ENCODE data around the gene PEPD.

PEPD gene

DNA sequence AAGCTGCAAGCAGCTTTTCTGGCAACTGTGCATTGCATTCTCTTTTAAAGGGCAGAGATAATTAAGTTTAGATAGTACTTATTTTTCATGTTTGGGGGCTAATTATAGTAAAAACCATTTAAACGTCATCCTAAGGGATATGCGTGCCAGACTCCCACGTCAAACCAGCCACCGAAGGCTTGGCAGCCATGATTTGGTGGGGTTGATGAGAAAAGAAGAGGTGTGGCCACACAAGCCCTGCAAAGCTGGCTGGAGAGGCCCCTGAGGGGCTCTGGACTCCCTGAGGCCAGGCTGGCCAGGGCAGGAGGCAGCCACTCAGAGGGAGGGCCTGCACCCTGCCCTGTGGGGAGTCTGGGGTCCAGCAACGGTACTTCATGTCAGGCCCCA is 17.5 kb downstream of the PEPD start:
- H2AFZ ChIP-seq (ENCODE audit: low read depth) = no peak overlapping the region
- no peaks in the 10 kb centered on the region for H4K20me1 ChIP-seq (ENCODE audit: insufficient read depth)
- no peaks in the 10 kb centered on the region for H3K27me3 ChIP-seq (ENCODE audit: insufficient read depth, low read depth)
- no peak overlapping the region for H3K9ac ChIP-seq
- no peaks in the 10 kb centered on the region for H3K4me1 ChIP-seq (ENCODE audit: low read depth, poor library complexity, severe bottlenecking)
- TF ChIP-seq, protein P1, sequence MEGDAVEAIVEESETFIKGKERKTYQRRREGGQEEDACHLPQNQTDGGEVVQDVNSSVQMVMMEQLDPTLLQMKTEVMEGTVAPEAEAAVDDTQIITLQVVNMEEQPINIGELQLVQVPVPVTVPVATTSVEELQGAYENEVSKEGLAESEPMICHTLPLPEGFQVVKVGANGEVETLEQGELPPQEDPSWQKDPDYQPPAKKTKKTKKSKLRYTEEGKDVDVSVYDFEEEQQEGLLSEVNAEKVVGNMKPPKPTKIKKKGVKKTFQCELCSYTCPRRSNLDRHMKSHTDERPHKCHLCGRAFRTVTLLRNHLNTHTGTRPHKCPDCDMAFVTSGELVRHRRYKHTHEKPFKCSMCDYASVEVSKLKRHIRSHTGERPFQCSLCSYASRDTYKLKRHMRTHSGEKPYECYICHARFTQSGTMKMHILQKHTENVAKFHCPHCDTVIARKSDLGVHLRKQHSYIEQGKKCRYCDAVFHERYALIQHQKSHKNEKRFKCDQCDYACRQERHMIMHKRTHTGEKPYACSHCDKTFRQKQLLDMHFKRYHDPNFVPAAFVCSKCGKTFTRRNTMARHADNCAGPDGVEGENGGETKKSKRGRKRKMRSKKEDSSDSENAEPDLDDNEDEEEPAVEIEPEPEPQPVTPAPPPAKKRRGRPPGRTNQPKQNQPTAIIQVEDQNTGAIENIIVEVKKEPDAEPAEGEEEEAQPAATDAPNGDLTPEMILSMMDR (conservative IDR thresholded peaks at IDR 0.05; ENCODE audit: low read depth, low read length) = no peak
- no peaks in the 10 kb centered on the region for H3K79me2 ChIP-seq (ENCODE audit: insufficient read depth, low read depth)
- H3K4me2 ChIP-seq = no peak overlapping the region
- H3K4me3 ChIP-seq (IDR thresholded peaks at IDR 0.05; ENCODE audit: insufficient read depth, low read depth, low read length) = no peak overlapping the region
- no peaks in the 10 kb centered on the region for H3K36me3 ChIP-seq (ENCODE audit: insufficient read depth)
- H3K27ac ChIP-seq = no peak overlapping the region

DNA sequence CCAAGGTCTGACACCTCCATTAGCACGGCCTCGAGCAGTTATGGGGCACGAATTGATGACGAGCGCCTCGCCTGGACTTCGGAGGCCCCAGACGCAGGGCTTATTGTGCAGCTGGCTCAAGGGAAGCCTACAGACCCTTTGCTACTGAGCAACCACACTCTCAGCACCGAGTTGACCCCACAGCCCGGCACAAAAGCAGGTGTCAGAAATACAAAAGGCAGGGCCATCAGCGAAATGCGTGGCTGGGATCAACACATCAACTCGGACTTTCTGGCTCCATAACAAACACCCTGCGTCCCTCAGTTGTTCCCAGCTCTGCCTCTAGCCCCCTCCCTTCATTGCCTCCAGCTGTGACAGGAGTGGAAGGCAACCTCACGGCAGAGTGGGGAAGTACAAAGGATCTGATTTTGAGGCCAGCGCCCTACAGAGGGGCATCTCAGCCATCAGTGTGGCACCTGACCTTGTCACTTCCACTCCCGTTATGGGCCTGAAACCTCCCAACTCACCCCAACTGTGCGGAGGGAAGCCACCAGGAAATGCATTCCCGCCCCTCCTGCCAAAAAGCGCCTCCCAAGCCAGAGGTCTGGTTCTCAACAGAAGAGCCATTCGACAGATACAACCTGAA is 18.0 kb downstream of the PEPD start:
- TF ChIP-seq, protein P1 (conservative IDR thresholded peaks at IDR 0.05; ENCODE audit: low read depth, low read length) = no peak
- no peaks in the 10 kb centered on the region for H3K36me3 ChIP-seq (ENCODE audit: insufficient read depth)
- H3K9ac ChIP-seq = no peak overlapping the region
- no peaks in the 10 kb centered on the region for H3K27me3 ChIP-seq (ENCODE audit: insufficient read depth, low read depth)
- H3K4me1 ChIP-seq (ENCODE audit: low read depth, poor library complexity, severe bottlenecking) = no peaks in the 10 kb centered on the region
- H4K20me1 ChIP-seq (ENCODE audit: insufficient read depth) = no peaks in the 10 kb centered on the region
- no peak overlapping the region for H3K4me3 ChIP-seq (IDR thresholded peaks at IDR 0.05; ENCODE audit: insufficient read depth, low read depth, low read length)
- no peaks in the 10 kb centered on the region for H3K79me2 ChIP-seq (ENCODE audit: insufficient read depth, low read depth)
- no peak overlapping the region for H3K4me2 ChIP-seq
- H3K27ac ChIP-seq = no peak overlapping the region
- no peak overlapping the region for H2AFZ ChIP-seq (ENCODE audit: low read depth)

DNA sequence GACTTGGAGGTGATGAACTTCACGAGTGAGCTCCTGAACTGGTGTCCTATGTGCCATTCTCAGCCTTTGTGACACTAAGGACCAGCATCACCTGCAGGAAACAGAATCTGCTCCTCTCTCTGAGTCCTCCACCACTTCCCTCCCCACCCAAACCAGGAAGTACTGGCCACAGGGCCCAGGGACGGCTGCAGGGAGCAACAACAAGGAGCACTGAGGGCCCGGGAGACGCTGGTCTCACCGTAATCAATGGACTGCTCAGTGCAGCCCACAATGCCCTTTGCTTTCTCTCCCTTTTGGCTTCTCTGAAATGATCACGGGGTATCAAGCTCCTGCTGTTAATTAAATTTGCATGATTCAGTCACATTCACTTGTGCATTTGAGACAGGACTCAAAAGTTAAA is 18.6 kb downstream of the PEPD start:
- no peaks in the 10 kb centered on the region for H3K27me3 ChIP-seq (ENCODE audit: insufficient read depth, low read depth)
- no peak overlapping the region for H3K27ac ChIP-seq
- H3K36me3 ChIP-seq (ENCODE audit: insufficient read depth) = no peaks in the 10 kb centered on the region
- TF ChIP-seq, protein P1 (conservative IDR thresholded peaks at IDR 0.05; ENCODE audit: low read depth, low read length) = no peak
- no peak overlapping the region for H3K9ac ChIP-seq
- H3K4me2 ChIP-seq = no peak overlapping the region
- H2AFZ ChIP-seq (ENCODE audit: low read depth) = no peak overlapping the region
- H4K20me1 ChIP-seq (ENCODE audit: insufficient read depth) = no peaks in the 10 kb centered on the region
- H3K79me2 ChIP-seq (ENCODE audit: insufficient read depth, low read depth) = no peaks in the 10 kb centered on the region
- H3K4me1 ChIP-seq (ENCODE audit: low read depth, poor library complexity, severe bottlenecking) = no peaks in the 10 kb centered on the region
- H3K4me3 ChIP-seq (IDR thresholded peaks at IDR 0.05; ENCODE audit: insufficient read depth, low read depth, low read length) = no peak overlapping the region

DNA sequence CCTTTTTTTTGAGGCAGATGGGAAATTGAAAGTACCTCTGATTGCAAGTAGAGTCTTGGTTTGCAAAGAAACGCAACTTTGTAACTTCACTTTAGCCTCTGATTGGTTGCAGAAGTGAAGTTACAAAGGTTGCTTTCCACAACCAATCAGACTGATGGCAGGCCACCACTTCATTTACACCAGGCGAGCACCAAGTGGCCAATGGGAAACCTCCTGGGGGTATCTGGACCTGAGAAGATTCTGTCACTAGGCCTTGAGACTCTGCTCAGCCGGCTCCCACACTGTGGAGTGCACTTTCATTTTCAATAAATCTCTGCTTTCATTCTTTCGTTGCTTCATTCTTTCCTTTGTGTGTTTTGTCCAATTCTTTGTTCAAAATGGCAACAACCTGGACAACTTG is 19.1 kb downstream of the PEPD start:
- TF ChIP-seq, protein P1 (conservative IDR thresholded peaks at IDR 0.05; ENCODE audit: low read depth, low read length) = no peak
- H3K27ac ChIP-seq = no peak overlapping the region

More for the DNA sequence above, 19.1 kb downstream of the PEPD start:
- no peaks in the 10 kb centered on the region for H3K79me2 ChIP-seq (ENCODE audit: insufficient read depth, low read depth)
- H3K4me1 ChIP-seq (ENCODE audit: low read depth, poor library complexity, severe bottlenecking) = no peaks in the 10 kb centered on the region
- H2AFZ ChIP-seq (ENCODE audit: low read depth) = no peak overlapping the region
- H3K9ac ChIP-seq = no peak overlapping the region
- no peak overlapping the region for H3K4me3 ChIP-seq (IDR thresholded peaks at IDR 0.05; ENCODE audit: insufficient read depth, low read depth, low read length)
- H3K4me2 ChIP-seq = no peak overlapping the region
- H4K20me1 ChIP-seq (ENCODE audit: insufficient read depth) = no peaks in the 10 kb centered on the region
- H3K36me3 ChIP-seq (ENCODE audit: insufficient read depth) = no peaks in the 10 kb centered on the region
- H3K27me3 ChIP-seq (ENCODE audit: insufficient read depth, low read depth) = no peaks in the 10 kb centered on the region
